Measurements from ENCODE around the gene CCDC40.

The CCDC40 gene

DNA sequence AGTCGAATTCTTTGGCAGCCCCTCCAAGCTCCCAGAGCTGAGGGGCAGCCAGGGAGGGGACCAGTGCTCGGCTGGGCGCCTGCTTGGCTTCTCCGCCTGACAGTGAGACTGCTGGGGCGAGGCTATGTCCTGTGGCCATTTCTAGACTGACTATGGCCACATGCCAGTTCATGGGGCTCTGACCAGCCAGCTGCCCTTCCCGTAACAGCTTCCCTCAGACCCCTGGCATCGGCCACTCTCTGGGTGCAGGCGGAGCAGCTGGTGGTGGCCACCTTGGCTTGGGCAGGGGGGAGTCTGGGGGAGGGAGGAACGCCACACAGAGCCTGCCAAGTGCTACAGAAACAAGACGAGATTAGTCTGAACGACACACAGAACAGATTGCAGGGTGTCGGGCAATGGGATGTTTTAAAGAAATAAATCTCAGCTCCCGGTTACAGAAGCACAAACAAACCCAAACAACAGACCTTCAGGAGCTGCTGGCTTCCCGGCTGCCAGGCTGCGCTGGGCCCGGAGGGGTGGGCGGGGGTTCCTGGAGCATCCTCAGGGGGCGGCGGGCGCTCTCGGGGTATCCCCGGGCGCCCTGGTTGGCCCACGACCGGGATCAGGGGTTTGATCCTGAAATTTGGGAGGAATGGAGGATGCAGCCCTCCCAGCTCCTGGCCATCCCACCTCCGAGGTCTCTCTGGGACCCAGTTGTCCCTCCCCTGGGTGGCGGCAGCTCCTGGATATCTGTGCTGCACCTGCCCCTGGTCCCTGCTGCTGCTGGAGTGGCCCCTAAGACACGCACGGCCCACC lies 35.3 kb upstream of the CCDC40 start:
- DNase-seq, result no peak

- no peak for DNase-seq
These were observed 34.3 kb upstream of the CCDC40 start for GRCh38 chr17:80002070-80002641.

DNA sequence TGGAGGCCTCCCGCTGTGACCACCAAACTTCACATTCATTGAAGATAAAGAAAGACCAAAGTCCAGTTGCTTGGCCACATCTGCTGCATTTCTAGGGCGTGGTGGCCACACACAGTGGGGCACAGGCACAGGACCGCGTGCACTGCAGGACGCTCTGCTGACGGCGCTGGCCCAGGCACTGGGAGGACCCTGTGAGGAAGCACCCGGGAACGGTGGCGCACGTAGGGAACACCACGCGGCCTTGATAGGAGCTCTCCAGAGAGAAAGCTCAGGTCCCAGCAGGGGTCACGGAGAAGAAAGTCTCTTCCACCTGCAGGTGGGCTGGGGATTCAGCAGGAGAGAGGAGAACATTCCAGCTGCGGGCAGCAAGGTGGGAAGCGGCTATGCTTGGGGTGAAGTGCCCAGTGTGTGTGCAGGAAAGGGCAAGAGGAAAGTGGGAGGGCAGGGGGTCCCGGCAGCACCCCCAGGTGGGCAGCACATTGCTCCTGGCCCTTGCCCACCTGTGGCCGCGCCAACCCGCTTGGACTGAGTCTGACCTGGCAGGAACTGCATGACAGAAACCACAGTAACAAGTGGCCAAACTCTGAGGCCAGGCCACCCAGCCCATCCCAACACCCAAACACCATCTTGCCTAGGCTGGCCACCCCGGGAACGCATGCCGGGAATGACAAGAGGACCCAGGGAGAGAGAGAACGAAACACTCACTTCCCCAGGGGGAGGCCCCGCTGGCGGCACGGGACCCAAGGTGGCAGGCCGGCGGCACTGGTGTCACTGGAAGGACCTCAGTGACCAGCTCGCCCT lies 33.6 kb upstream of the CCDC40 start:
- DNase-seq, result no peak

GRCh38 chr17:80003969-80004368 lies 32.5 kb upstream of the CCDC40 start:
- DNase-seq, result no peak

GRCh38 chr17:80005360-80006338 lies 30.8 kb upstream of the CCDC40 start:
- no peak for DNase-seq

GRCh38 chr17:80006339-80006720 lies 30.1 kb upstream of the CCDC40 start:
- DNase-seq, result no peak

- DNase-seq, result no peak
These were observed 29.4 kb upstream of the CCDC40 start for GRCh38 chr17:80006811-80007752.

DNA sequence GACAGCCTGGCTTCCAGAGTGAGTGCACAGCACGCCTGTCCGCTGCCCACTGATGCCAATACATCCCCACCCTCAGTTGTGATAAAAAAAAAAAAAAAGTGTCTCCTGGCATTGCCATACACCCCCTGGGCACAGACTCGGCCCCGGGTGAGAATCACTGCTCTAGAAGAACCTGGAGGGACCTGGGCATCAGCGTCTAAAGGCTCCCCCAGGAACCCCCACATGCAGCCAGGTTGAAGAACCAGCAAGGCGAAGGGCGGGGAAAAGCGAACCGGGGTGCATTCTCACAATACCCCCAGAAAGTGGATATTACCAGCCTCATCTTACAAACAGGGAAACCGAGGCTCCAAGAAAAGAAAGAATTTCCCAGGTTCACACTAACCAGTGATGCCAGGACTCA lies 28.5 kb upstream of the CCDC40 start:
- no peak for DNase-seq

- peak in 1 of 2 donors; percentile 51 for DNase-seq
These were observed 28.0 kb upstream of the CCDC40 start for GRCh38 chr17:80008383-80008840.

- no peak for DNase-seq
These were observed 27.6 kb upstream of the CCDC40 start for GRCh38 chr17:80008848-80009247.

- no peak for DNase-seq
These were observed 26.8 kb upstream of the CCDC40 start for GRCh38 chr17:80009391-80010282.

DNA sequence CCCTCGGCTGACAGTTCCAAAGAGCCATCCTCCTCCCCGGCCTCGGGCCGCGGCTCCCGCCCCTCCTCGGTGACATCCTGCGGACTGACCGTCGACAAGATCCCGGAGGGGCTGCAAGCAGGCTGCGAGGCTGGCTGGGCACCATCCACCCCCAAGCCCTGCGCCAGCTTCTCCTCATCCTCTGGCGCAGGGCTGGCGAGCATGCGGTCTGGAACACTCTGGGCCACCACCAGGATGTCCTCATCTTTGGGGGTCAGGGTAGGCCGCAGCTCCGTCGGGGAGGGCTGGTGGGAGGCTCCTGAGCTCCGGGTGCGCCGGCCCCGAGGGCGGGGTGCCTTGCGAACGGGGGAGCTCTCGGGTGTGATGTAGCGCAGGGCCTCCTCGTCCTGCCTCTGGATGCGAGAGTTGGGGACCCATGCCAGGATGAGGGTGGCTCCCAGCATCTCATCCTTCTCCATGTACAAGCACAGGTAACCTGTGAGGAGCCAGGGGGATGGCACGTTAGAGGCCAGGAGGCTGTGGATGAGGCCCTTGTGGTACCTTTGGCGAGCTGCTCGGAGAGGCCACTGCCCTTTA lies 26.1 kb upstream of the CCDC40 start:
- DNase-seq, result no peak

- DNase-seq, result no peak
These were observed 24.4 kb upstream of the CCDC40 start for GRCh38 chr17:80011989-80012555.

DNA sequence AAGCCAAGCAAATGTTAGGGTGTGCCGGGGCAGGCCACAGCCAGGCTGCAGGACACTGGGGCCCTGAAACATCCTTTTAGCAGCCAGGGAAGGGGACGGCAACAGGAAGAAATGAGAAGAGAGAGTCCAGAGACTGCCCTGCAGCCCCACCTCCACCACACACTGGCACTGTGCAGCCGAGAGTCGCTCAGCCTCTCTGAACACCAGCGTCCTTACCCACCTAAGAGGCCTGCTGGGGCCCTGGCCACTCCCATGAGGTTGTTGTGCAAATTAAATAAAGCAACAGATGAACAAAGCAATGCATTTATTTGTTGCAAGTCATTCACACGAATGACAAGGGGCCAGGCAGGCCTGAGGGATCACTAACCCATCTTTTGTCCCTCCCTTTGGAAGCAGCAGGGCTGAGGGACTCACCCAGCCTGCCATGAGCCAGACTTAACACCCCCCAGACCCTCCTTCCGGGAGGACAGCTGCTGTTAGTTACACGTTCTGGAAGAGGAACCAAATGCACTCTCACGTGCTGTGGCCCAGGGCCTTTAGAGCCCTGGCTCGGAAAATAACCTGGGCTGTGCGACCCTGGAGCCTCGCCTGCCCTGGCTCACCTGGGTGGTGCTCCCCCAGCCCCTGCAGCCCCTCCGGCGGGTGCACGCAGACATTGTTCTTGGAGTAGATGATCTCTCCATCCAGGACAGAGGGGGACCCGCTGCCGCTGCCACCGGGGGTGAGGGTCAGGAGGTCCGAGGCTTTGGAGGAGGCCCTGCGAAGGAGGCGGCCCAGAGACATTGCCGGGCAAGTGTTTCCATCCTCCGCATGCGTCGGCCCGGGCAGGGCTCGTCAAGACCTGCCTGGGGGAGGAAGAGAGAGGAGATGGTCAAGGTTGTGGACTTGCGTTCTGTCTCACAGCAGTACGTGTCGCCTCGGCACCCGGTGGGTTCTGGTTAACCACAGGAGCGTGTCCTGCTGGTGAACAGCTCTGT lies 23.4 kb upstream of the CCDC40 start:
- DNase-seq, result no peak

DNA sequence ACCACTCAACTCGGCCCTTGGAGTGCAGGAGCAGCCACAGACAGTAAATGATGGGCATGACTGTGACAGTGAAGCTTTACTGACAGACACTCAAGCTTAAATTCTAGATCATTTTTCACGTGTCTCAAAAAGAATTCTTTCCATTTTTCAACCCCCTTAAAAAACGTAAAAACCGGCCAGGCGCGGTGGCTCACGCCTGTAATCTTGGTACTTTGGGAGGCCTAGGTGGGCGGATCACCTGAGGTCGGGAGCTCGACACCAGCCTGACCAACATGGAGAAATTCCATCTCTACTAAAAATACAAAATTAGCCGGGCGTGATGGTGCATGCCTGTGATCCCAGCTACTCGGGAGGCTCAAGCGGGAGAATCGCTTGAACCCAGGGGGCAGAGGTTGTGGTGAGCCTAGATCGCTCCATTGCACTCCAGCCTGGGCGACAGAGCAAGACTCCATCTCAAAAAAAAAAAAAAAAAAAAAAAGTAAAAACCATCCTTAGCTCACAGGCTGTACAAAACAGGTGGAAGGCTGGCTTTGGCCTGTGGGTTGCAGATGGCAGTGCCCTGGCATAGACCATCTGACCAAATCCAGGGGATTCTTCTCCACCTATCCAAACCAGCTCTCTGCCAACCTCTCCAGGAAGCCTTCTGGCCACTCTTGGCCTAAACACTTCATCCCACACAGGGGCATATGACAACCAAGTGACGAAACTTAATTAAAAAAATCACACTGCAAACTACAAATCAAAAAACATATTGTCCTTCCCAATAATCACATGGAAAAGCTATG lies 19.0 kb upstream of the CCDC40 start:
- no peak for DNase-seq

GRCh38 chr17:80018917-80019651 lies 17.4 kb upstream of the CCDC40 start:
- DNase-seq, result no peak

- DNase-seq, result no peak
These were observed 14.8 kb upstream of the CCDC40 start for GRCh38 chr17:80021600-80021999.

Data from hippocampal formation (tissue), 2 donors.